CD4-positive, CD25-positive, alpha-beta regulatory T cell (primary cell): ENCODE measurements around the gene CASP2. TPM values are rescaled to one million over a fixed set of nuclear protein-coding genes. Genes with fewer than 3 reads are reported as not detected.
"Not testable (repeated sequence)": the region's sequence is repeated elsewhere in the genome, so short reads cannot be mapped to it uniquely, and the experiment has no call there.

ENCODE experiments used
- ATAC-seq, 2 donors: fragments of 150-1000 bp; cut with Tn5 transposase; one replicate each; pipeline ENCODE4 v1.10.0; 2021; ENCODE audit warnings: low read depth in 2 of 2, moderate number of reproducible peaks in 2 of 2, moderate library complexity in 1 of 2
- DNase-seq, 3 donors: peaks; one replicate each; pipeline versions ENCODE4 v3.0.0 to v3.0.0-alpha.2; 2012 to 2022; ENCODE audit warnings: mixed read lengths in 1 of 3
- H3K27ac ChIP-seq: one replicate; pipeline ENCODE4 v1.7.0; 2013; ENCODE audit warnings: mild to moderate bottlenecking, low read length; ENCODE audit not compliant: insufficient read depth, poor library complexity, severe bottlenecking
- H3K27me3 ChIP-seq: one replicate; pipeline ENCODE4 v1.7.0; 2013; ENCODE audit warnings: low read length; ENCODE audit not compliant: control insufficient read depth, insufficient read depth
- H3K36me3 ChIP-seq: one replicate; pipeline ENCODE4 v1.7.0; 2013; ENCODE audit warnings: mild to moderate bottlenecking, low read length, moderate library complexity; ENCODE audit not compliant: control insufficient read depth, insufficient read depth
- H3K4me1 ChIP-seq: 2 replicates; pipeline ENCODE4 v1.7.0; 2013; ENCODE audit warnings: mild to moderate bottlenecking, low read length; ENCODE audit not compliant: insufficient read depth, control insufficient read depth, poor library complexity, severe bottlenecking
- H3K4me3 ChIP-seq: one replicate; pipeline ENCODE4 v1.7.0; 2013; ENCODE audit warnings: low read depth, mild to moderate bottlenecking, low read length, moderate library complexity
- H3K9me3 ChIP-seq, 2 experiments: 1 replicate in 1 of 2; 2 replicates in 1 of 2; pipeline ENCODE4 v1.7.0; 2013; ENCODE audit warnings: low read length in 2 of 2, mild to moderate bottlenecking in 1 of 2, moderate library complexity in 1 of 2; ENCODE audit not compliant: control insufficient read depth in 2 of 2
- H3K27ac Mint-ChIP-seq, 3 donors: one replicate each; pipeline ENCODE4 v1.8.0; 2020 to 2022; ENCODE audit warnings: mild to moderate bottlenecking in 3 of 3, mixed read lengths in 3 of 3, moderate library complexity in 2 of 3
- H3K27me3 Mint-ChIP-seq: one replicate; pipeline ENCODE4 v1.8.0; 2022; ENCODE audit warnings: mild to moderate bottlenecking, mixed read lengths
- H3K36me3 Mint-ChIP-seq: one replicate; pipeline ENCODE4 v1.8.0; 2020; ENCODE audit warnings: mixed read lengths
- H3K4me1 Mint-ChIP-seq, 4 donors: one replicate each; pipeline ENCODE4 v1.8.0; 2020 to 2022; ENCODE audit warnings: mixed read lengths in 4 of 4, mild to moderate bottlenecking in 1 of 4
- H3K4me3 Mint-ChIP-seq, 4 donors: one replicate each; pipeline ENCODE4 v1.8.0; 2020 to 2022; ENCODE audit warnings: mild to moderate bottlenecking in 4 of 4, mixed read lengths in 4 of 4, moderate library complexity in 3 of 4
- H3K9me3 Mint-ChIP-seq, 7 donors: one replicate each; pipeline ENCODE4 v1.8.0; 2020 to 2022; ENCODE audit warnings: mixed read lengths in 7 of 7, mild to moderate bottlenecking in 3 of 7, moderate library complexity in 2 of 7
- polyA plus RNA-seq, 4 donors: library from polyadenylated mRNA; unstranded; fragments of 300-500 nt; fragmentation: Illumina TruSeq; gene quantifications; one replicate each; pipeline ENCODE4 v1.2.3, GENCODE V29; 2021
- total RNA-seq: library from RNA; stranded (reverse); gene quantifications from one replicate; pipeline ENCODE4 v1.2.3, GENCODE V29; 2022

Gene CASP2
- total and polyA plus RNA-seq, 5 donors from 2014 or later: 20.5 to 61.4 (median 24.5) TPM

DNA sequence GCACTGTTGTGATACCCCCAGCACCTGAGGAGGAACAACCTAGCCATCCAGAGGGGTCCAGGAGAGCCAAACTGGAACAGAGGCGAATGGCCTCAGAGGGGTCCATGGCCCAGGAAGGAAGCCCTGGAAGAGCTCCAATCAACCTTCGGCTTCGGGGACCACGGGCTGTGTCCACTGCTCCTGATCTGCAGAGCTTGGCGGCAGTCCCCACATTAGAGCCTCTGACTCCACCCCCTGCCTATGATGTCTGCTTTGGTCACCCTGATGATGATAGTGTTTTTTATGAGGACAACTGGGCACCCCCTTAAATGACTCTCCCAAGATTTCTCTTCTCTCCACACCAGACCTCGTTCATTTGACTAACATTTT, 1.6 kb upstream of the CASP2 start:
- H3K4me3 ChIP-seq: no peak overlapping the region
- Mint-ChIP-seq H3K4me1 (peaks cover 31 to 70% (median 57%) of the 10 kb centered on the region in 4 donors), H3K27me3 (no peaks in the 10 kb centered on the region), H3K9me3 (no peaks in the 10 kb centered on the region), H3K4me3 (peak overlapping the region in 3 of 4 donors; percentile 44 to 98 (median 98)), H3K36me3 (peaks cover 7% of the 10 kb centered on the region), H3K27ac (peak overlapping the region in 2 of 3 donors; percentile 53 to 90)
- no peak for ATAC-seq
- H3K27me3 ChIP-seq: no peaks in the 10 kb centered on the region
- H3K4me1 ChIP-seq: peaks cover 40% of the 10 kb centered on the region
- H3K27ac ChIP-seq: no peak overlapping the region
- H3K36me3 ChIP-seq: peaks cover 10% of the 10 kb centered on the region
- no peaks in the 10 kb centered on the region for H3K9me3 ChIP-seq
- DNase-seq: no peak

DNA sequence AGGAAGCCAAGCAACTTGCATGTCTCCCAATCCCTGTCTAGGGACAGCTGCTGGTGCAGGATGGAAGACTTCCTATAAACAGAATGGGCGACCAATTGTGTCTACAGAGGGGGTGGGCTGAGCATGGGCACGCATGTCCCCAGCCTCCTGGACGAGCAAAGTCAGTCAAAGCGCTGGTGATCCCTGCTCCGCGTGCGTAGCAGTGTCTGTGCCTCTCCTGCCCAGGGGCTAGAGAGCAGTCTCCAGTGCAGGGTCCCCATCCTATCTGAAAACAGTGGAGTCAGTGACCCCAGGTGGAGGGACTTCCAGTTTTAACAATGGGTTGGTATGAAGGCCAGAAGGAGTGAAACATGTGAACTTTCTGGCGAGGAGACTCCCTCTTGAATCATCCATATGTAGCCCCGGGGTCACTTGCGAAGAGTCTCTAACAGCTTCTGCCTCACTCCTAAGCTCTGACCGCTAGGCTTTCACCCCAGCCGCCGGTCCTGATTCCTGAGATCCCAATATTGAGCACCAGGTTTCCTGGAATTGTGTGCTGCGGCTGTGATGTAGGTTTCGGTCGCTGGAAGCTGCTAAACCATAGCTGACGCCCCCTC, 714 bp upstream of the CASP2 start:
- peaks cover 14% of the 10 kb centered on the region for H3K36me3 Mint-ChIP-seq
- ATAC-seq: no peak
- H3K27ac Mint-ChIP-seq: peak overlapping the region; percentile 38 to 90 (median 90)
- no peaks in the 10 kb centered on the region for H3K27me3 ChIP-seq
- peaks cover 32 to 75% (median 60%) of the 10 kb centered on the region in 4 donors for H3K4me1 Mint-ChIP-seq
- no peaks in the 10 kb centered on the region for H3K9me3 Mint-ChIP-seq
- H3K27me3 Mint-ChIP-seq: no peaks in the 10 kb centered on the region
- H3K27ac ChIP-seq: peak overlapping the region; percentile 70
- H3K4me3 ChIP-seq: peak overlapping the region; percentile 15
- peak overlapping the region; percentile 95 to 99 (median 98) for H3K4me3 Mint-ChIP-seq
- no peak for DNase-seq
- no peaks in the 10 kb centered on the region for H3K9me3 ChIP-seq
- peaks cover 43% of the 10 kb centered on the region for H3K4me1 ChIP-seq
- H3K36me3 ChIP-seq: peaks cover 19% of the 10 kb centered on the region

DNA sequence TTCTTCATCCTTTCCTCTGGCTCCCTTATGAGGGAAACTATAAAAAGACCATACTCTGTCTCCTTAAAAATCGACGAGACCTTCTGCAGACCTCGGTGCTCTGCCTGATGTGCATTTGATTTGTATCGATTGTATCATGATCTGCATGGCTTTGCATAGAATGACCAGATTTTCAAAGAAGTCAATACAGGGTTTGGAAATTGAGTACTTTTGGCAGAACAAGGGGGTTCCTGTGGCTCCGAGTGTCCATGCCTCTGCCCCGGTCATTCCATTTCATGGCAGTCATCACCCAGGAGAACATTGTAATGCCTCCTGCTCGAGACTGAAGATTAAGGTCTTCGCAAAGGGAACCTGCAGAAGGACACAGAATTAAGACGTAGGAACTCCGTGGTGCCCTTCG, 685 bp downstream of the CASP2 start:
- peak overlapping the region; percentile 90 to 93 (median 91) for H3K27ac Mint-ChIP-seq
- H3K9me3 ChIP-seq: no peaks in the 10 kb centered on the region
- H3K4me1 ChIP-seq: peaks cover 37% of the 10 kb centered on the region
- peaks cover 18% of the 10 kb centered on the region for H3K36me3 Mint-ChIP-seq
- peak overlapping the region; percentile 78 for H3K27ac ChIP-seq
- H3K27me3 Mint-ChIP-seq: no peaks in the 10 kb centered on the region
- H3K4me3 Mint-ChIP-seq: peak overlapping the region; percentile 95 to 99 (median 98)
- H3K27me3 ChIP-seq: no peaks in the 10 kb centered on the region
- H3K4me1 Mint-ChIP-seq: peaks cover 26 to 72% (median 57%) of the 10 kb centered on the region in 4 donors
- H3K36me3 ChIP-seq: peaks cover 33% of the 10 kb centered on the region
- DNase-seq (no peak), ATAC-seq (no peak)
- no peaks in the 10 kb centered on the region for H3K9me3 Mint-ChIP-seq
- peak overlapping the region; percentile 99 for H3K4me3 ChIP-seq

DNA sequence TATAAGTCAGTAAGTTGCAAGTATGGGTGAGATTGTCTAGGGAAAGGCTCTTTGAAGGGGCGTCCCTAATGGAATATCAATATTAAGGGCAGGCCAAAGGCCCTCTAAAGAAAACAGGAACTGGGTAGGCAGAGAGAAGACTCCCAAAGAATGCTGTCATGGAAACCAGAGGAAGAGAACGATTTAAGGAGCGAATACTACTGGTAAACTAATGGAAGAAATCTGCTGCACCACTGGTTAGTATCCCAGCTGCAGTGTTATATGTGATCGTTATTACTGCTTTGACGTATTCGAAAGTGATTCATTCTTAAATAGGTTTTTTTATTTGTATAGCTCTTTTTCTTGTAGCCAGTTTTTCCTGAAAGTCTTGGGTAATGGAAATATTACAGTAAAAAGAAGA, 1.3 kb downstream of the CASP2 start:
- DNase-seq: no peak
- H3K27me3 Mint-ChIP-seq: no peaks in the 10 kb centered on the region
- no peak for ATAC-seq
- H3K9me3 Mint-ChIP-seq: no peaks in the 10 kb centered on the region
- peak overlapping the region; percentile 95 to 99 (median 98) for H3K4me3 Mint-ChIP-seq
- Histone ChIP-seq H3K4me1 (peaks cover 34% of the 10 kb centered on the region), H3K4me3 (peak overlapping the region; percentile 99), H3K27ac (peak overlapping the region; percentile 34), H3K36me3 (peaks cover 39% of the 10 kb centered on the region), H3K9me3 (no peaks in the 10 kb centered on the region), H3K27me3 (no peaks in the 10 kb centered on the region)
- H3K4me1 Mint-ChIP-seq: peaks cover 27 to 72% (median 57%) of the 10 kb centered on the region in 4 donors
- H3K27ac Mint-ChIP-seq: peak overlapping the region; percentile 90 to 93 (median 91)
- peaks cover 24% of the 10 kb centered on the region for H3K36me3 Mint-ChIP-seq

DNA sequence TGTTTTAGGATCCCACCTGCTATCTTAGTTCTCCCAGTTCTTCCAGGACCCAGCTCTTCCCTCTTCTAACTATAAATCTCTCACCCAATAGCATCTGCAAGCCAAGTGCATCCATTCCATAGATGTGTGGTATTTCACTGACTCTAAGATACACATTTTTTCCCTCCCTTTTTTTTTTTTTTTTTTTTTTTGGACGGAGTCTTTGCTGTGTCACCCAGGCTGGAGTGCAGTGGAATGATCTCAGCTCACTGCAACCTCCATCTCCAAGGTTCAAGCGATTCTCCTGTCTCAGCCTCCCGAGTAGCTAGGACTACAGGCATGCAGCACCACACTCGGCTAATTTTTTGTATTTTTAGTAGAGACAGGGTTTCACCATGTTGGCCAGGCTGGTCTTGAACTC, 1.7 kb downstream of the CASP2 start:
- not testable (repeated sequence) for H3K9me3 ChIP-seq, H3K9me3 Mint-ChIP-seq, DNase-seq, H3K27me3 ChIP-seq, H3K27ac ChIP-seq, H3K27me3 Mint-ChIP-seq, ATAC-seq
- Mint-ChIP-seq H3K4me1 (peaks cover 29 to 71% (median 59%) of the 10 kb centered on the region in 4 donors), H3K27ac (peak overlapping the region in 2 of 3 donors; percentile 90 to 91), H3K36me3 (peaks cover 29% of the 10 kb centered on the region), H3K4me3 (peak overlapping the region; percentile 95 to 99 (median 98))
- Histone ChIP-seq H3K4me3 (peak overlapping the region; percentile 99), H3K4me1 (peaks cover 34% of the 10 kb centered on the region), H3K36me3 (peaks cover 44% of the 10 kb centered on the region)

DNA sequence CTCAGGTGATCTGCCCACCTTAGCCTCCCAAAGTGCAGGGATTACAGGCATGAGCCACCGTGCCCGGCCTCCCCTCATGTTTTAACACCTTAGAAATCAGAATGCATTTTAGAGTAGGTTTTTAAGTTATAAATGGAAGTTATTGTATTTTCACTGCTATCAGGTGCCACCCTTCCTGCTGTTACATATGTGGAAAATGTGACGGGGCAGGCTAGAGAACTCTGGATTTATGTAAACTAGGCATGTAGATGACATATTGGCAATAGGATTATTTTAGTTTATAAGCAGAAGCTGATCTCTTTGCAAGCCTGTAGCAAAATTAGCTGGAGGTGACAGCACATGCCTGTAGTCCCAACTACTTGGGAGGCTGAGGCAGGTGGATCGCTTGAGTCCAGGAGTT, 2.1 kb downstream of the CASP2 start:
- H3K9me3 Mint-ChIP-seq: no peaks in the 10 kb centered on the region
- Histone ChIP-seq H3K27ac (no peak overlapping the region), H3K9me3 (no peaks in the 10 kb centered on the region), H3K36me3 (peaks cover 48% of the 10 kb centered on the region), H3K4me1 (peaks cover 34% of the 10 kb centered on the region), H3K27me3 (no peaks in the 10 kb centered on the region), H3K4me3 (peak overlapping the region; percentile 99)
- no peak for ATAC-seq
- peaks cover 29 to 71% (median 61%) of the 10 kb centered on the region in 4 donors for H3K4me1 Mint-ChIP-seq
- peak overlapping the region; percentile 95 to 99 (median 98) for H3K4me3 Mint-ChIP-seq
- DNase-seq: no peak
- H3K27ac Mint-ChIP-seq: peak overlapping the region in 2 of 3 donors; percentile 48 to 90
- H3K27me3 Mint-ChIP-seq: no peaks in the 10 kb centered on the region
- peaks cover 33% of the 10 kb centered on the region for H3K36me3 Mint-ChIP-seq

DNA sequence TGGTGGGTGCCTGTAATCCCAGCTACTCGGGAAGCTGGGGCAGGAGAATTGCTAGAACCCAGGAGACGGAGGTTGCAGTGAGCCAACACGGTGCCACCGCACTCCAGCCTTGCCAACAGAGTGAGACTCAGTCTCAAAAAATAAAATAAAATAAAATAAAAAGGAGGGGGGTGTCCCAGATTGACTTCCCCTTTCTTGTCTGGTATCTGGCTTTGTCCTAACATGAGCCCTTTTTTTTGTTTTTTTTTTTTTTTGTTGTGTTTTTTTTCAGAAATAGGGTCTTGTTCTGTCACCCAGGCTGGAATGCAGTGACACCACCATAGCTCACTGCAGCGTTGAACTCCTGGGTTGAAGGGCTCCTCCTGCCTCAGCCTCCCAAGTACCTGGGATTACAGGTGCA, 4.7 kb downstream of the CASP2 start:
- no peak for DNase-seq
- H3K9me3 Mint-ChIP-seq: peaks cover 0 to 2% (median 0%) of the 10 kb centered on the region in 7 donors
- peaks cover 50% of the 10 kb centered on the region for H3K36me3 Mint-ChIP-seq
- Histone ChIP-seq H3K27me3 (no peaks in the 10 kb centered on the region), H3K9me3 (no peaks in the 10 kb centered on the region), H3K4me1 (peaks cover 43% of the 10 kb centered on the region), H3K27ac (no peak overlapping the region), H3K36me3 (peaks cover 69% of the 10 kb centered on the region), H3K4me3 (no peak overlapping the region)
- peak overlapping the region in 1 of 4 donors; percentile 51 for H3K4me3 Mint-ChIP-seq
- H3K27ac Mint-ChIP-seq: no peak overlapping the region
- no peaks in the 10 kb centered on the region for H3K27me3 Mint-ChIP-seq
- peaks cover 40 to 80% (median 68%) of the 10 kb centered on the region in 4 donors for H3K4me1 Mint-ChIP-seq
- no peak for ATAC-seq

DNA sequence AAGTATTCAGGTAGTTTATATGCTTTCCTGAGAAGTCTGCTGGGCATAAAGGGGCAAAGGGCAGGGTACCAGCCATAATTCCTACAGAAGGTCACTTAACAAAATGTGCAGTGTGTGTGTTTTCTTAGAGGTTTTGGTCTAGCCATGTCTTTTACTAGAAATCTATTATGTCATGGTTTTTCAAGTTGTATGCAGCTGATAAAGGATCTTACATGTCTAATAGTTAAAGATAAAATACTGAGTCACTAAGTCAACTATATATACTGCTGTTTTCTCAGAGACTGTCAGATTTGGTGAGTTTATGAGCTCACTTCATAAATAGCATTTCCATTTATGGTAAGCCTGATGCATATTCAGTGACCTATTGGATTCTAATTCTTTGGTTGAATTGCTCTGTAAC, 7.7 kb downstream of the CASP2 start:
- ATAC-seq (no peak), DNase-seq (no peak)
- Histone ChIP-seq H3K4me1 (peaks cover 33% of the 10 kb centered on the region), H3K36me3 (peaks cover 91% of the 10 kb centered on the region), H3K4me3 (peak overlapping the region; percentile 45), H3K9me3 (no peaks in the 10 kb centered on the region), H3K27ac (peak overlapping the region; percentile 8), H3K27me3 (no peaks in the 10 kb centered on the region)
- Mint-ChIP-seq H3K27ac (peak overlapping the region; percentile 24 to 47 (median 35)), H3K9me3 (peaks cover 0 to 2% (median 0%) of the 10 kb centered on the region in 7 donors), H3K27me3 (no peaks in the 10 kb centered on the region), H3K4me1 (peaks cover 48 to 76% (median 62%) of the 10 kb centered on the region in 4 donors), H3K4me3 (peak overlapping the region in 3 of 4 donors; percentile 9 to 81 (median 51)), H3K36me3 (peaks cover 61% of the 10 kb centered on the region)
